HL-60 (cell line): ENCODE measurements around the gene GLIS1.

Experiments used
- DNase-seq, 2 experiments: peaks; one replicate each; pipeline ENCODE4 v3.0.0-alpha.2; 2010 to 2020; ENCODE audit warnings: low read depth in 1 of 2, low spot score in 1 of 2
- H3K27ac ChIP-seq: fragments of 250-450 bp; sonication (Bioruptor Pico); replicated peaks from 2 replicates; pipeline ENCODE4 v1.5.1; 2020; ENCODE audit warnings: mild to moderate bottlenecking, moderate library complexity
- H3K27me3 ChIP-seq: fragments of 250-450 bp; sonication (Bioruptor Pico); 2 replicates; pipeline ENCODE4 v1.5.1; 2021; ENCODE audit warnings: mild to moderate bottlenecking, moderate library complexity; ENCODE audit not compliant: insufficient read depth, poor library complexity, severe bottlenecking
- H3K4me3 ChIP-seq: replicated peaks from 2 replicates; pipeline ENCODE4 v1.5.1; 2011; ENCODE audit warnings: mild to moderate bottlenecking, control low read depth, low read length; ENCODE audit not compliant: insufficient read depth
- CTCF ChIP-seq: IDR thresholded peaks from one replicate; pipeline ENCODE4 v1.5.1; 2011; ENCODE audit warnings: low read length, control low read depth, inconsistent platforms; ENCODE audit not compliant: insufficient read depth
- GABPA ChIP-seq: IDR thresholded peaks from 2 replicates; pipeline ENCODE4 v1.6.1; 2012; ENCODE audit warnings: low read depth
- POLR2AphosphoS5 ChIP-seq: IDR thresholded peaks from 2 replicates; pipeline ENCODE4 v1.6.1; 2012; ENCODE audit warnings: low read depth
- REST ChIP-seq: IDR thresholded peaks from 2 replicates; pipeline ENCODE4 v1.6.1; 2012; ENCODE audit warnings: low read depth; ENCODE audit not compliant: insufficient replicate concordance
- SPI1 ChIP-seq: IDR thresholded peaks from 2 replicates; pipeline ENCODE4 v1.6.1; 2012; ENCODE audit warnings: low read depth, mild to moderate bottlenecking, borderline replicate concordance

GLIS1 gene

GRCh38 chr1:53696571-53696970 lies 42.4 kb downstream of the GLIS1 start:
- Histone ChIP-seq H3K27me3 (peaks cover 7% of the 10 kb centered on the region), H3K27ac (no peak overlapping the region), H3K4me3 (no peak overlapping the region)
- DNase-seq = no peak
- TF ChIP-seq CTCF (no peak), GABPA (no peak), REST (no peak), SPI1 (no peak), POLR2AphosphoS5 (no peak)

GRCh38 chr1:53696051-53696450 lies 42.9 kb downstream of the GLIS1 start:
- H3K27ac ChIP-seq = no peak overlapping the region
- H3K27me3 ChIP-seq = peaks cover 7% of the 10 kb centered on the region
- TF ChIP-seq GABPA (no peak), SPI1 (no peak), POLR2AphosphoS5 (no peak), CTCF (no peak), REST (no peak)

GRCh38 chr1:53695116-53695515 lies 43.8 kb downstream of the GLIS1 start:
- no peak overlapping the region for H3K27ac ChIP-seq
- H3K4me3 ChIP-seq = no peak overlapping the region
- peaks cover 7% of the 10 kb centered on the region for H3K27me3 ChIP-seq
- no peak for DNase-seq
- TF ChIP-seq CTCF (no peak), REST (no peak), POLR2AphosphoS5 (no peak), GABPA (no peak), SPI1 (no peak)

More at GRCh38 chr1:53696051-53696450, 42.9 kb downstream of the GLIS1 start:
- H3K4me3 ChIP-seq = no peak overlapping the region
- DNase-seq = no peak
